GM21447 (cell line): ENCODE measurements around the gene MCOLN2.
"Not testable (repeated sequence)": the region's sequence is repeated elsewhere in the genome, so short reads cannot be mapped to it uniquely, and the experiment has no call there.

Experiments
- ATAC-seq: cut with Tn5 transposase; IDR thresholded peaks from one replicate; pipeline ENCODE4 v1.9.1; 2021; ENCODE audit not compliant: unreplicated experiment

Gene MCOLN2

GRCh38 chr1:84902727-84903126, 94.2 kb downstream of the MCOLN2 start:
- ATAC-seq, result not testable (repeated sequence)

GRCh38 chr1:84899969-84900368, 96.9 kb downstream of the MCOLN2 start:
- no peak for ATAC-seq

GRCh38 chr1:84896279-84896678, 100.6 kb downstream of the MCOLN2 start:
- no peak for ATAC-seq

GRCh38 chr1:84892705-84893618, 104.0 kb downstream of the MCOLN2 start, which contains the start of gene LPAR3:
Gene LPAR3 (minus strand): TSS chr1:84893206. CDS start chr1:84866120, 27,086 bp downstream.
- ATAC-seq, result no peak

- no peak for ATAC-seq
Measured at GRCh38 chr1:84890566-84890965, 106.3 kb downstream of the MCOLN2 start.

- ATAC-seq, result no peak
Measured at GRCh38 chr1:84889437-84889836, 107.5 kb downstream of the MCOLN2 start.

- no peak for ATAC-seq
Measured at GRCh38 chr1:84888753-84889152, 108.2 kb downstream of the MCOLN2 start.

GRCh38 chr1:84887261-84887934, 109.5 kb downstream of the MCOLN2 start:
- ATAC-seq, result no peak

GRCh38 chr1:84885469-84885868, 111.4 kb downstream of the MCOLN2 start:
- no peak for ATAC-seq

- ATAC-seq, result no peak
Measured at GRCh38 chr1:84884671-84885389, 112.1 kb downstream of the MCOLN2 start.

GRCh38 chr1:84883286-84883685, 113.6 kb downstream of the MCOLN2 start:
- no peak for ATAC-seq

GRCh38 chr1:84877592-84877991, 119.3 kb downstream of the MCOLN2 start:
- no peak for ATAC-seq

GRCh38 chr1:84876353-84876752, 120.6 kb downstream of the MCOLN2 start:
- ATAC-seq, result no peak
